NB4 (cell line): Measurements from ENCODE around the gene ALAD.
"Not testable (repeated sequence)": the region's sequence is repeated elsewhere in the genome, so short reads cannot be mapped to it uniquely, and the experiment has no call there.

ENCODE experiments used
- CTCF ChIP-seq: IDR thresholded peaks from one replicate; pipeline ENCODE4 v1.5.1; 2012; ENCODE audit warnings: low read depth, low read length
- MAX ChIP-seq: IDR thresholded peaks from 2 replicates; pipeline ENCODE4 v1.6.1; 2011; ENCODE audit warnings: low read depth, low read length
- MYC ChIP-seq: IDR thresholded peaks from 2 replicates; pipeline ENCODE4 v1.6.1; 2011; ENCODE audit warnings: low read depth, low read length
- POLR2A ChIP-seq: IDR thresholded peaks from 2 replicates; pipeline ENCODE4 v1.6.1; 2011; ENCODE audit warnings: mild to moderate bottlenecking; ENCODE audit not compliant: insufficient read length; ENCODE audit errors: extremely low read depth

GRCh38 chr9:113437716-113438115 is 36.6 kb upstream of the ALAD start:
- TF ChIP-seq MYC, CTCF, POLR2A, MAX: not testable (repeated sequence)
